ENCODE results near the gene PFAS.

- TF ChIP-seq POLR2AphosphoS5 (IDR thresholded peaks at IDR 0.05; ENCODE audit: borderline replicate concordance, low read depth, low read length): no peak
- no peak for TF ChIP-seq EZH2 (IDR thresholded peaks at IDR 0.05)
- TF ChIP-seq FOXP2 (optimal IDR thresholded peaks at IDR 0.05; ENCODE audit: control extremely low read depth, extremely low read length, insufficient read depth): no peak
These were observed 19.6 kb downstream of the PFAS start for GRCh38 chr17:8268550-8269298.

All from SK-N-MC (cell line).